Muscle of back (tissue), 11 donors: ENCODE results near the gene CRTC1. TPM values are rescaled to one million over a fixed set of nuclear protein-coding genes. Genes with fewer than 3 reads are reported as not detected.
"Not testable (repeated sequence)": the region's sequence is repeated elsewhere in the genome, so short reads cannot be mapped to it uniquely, and the experiment has no call there.

Experiments used
- DNase-seq, 3 donors: peaks; one replicate each; pipeline versions ENCODE4 v3.0.0 to v3.0.0-alpha.2; 2013
- polyA plus RNA-seq, 10 donors: library from polyadenylated mRNA; unstranded; fragments of 120-200 nt; gene quantifications; one replicate each; pipeline ENCODE4 v1.2.1, GENCODE V29; 2013; ENCODE audit not compliant: insufficient read length in 10 of 10

Gene CRTC1
- polyA plus RNA-seq, 10 donors, result 10.5 to 14.4 (median 11.5) TPM

- DNase-seq, result no peak
These were observed 42.6 kb downstream of the CRTC1 start for GRCh38 chr19:18725841-18726770.

DNA sequence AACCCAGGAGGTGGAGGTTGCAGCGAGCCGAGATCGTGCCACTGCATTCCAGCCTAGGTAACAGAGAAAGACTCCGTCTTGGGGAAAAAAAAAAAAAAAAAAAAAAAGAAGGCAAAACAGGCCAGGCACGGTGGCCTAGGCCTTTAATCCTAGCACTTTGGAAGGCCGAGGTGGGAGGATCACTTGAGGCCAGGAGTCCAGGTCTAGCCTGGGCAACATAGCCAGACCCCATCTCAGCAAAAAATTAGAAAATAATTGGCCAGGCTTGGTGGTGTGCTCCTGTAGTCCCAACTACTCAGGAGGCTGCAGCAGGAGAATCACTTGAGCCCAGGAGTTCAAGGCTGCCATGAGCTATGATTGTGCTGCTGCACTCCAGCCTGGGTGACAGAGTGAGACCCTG lies 43.4 kb downstream of the CRTC1 start:
- no peak for DNase-seq

- DNase-seq, result not testable (repeated sequence)
These were observed 44.1 kb downstream of the CRTC1 start for GRCh38 chr19:18727602-18728001.

DNA sequence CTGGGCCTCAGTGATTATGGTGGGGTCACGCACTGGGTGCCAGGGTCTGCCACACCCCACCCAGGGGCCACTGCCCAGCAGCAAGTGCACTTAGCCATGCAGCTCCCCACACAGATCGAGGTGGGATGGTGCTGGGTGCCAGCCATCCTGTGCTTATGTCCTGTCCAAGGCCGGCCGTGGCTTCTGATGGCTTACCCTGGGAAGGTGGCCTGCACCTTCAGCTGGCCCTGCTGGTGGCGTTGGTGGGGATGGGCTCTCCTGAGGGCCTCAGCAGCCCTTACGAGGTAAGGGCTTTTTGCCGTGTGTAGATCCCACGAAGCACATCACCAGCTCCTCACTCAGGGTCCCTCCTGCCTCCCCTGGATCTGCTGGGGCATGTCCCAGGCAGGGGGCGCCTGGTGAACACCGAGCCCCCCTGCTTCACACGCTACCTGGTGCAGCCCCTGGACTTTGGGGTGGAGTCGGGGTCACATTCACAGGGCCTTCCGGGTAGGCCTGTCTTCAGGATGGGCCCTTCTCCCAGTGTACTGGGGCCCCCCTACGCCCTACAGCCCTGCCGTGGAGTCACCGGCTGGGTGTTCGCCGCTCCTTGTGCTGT lies 46.6 kb downstream of the CRTC1 start:
- no peak for DNase-seq

- no peak for DNase-seq
These were observed 47.5 kb downstream of the CRTC1 start for GRCh38 chr19:18730885-18731513.

GRCh38 chr19:18731562-18732008 lies 48.1 kb downstream of the CRTC1 start:
- DNase-seq, result no peak

- DNase-seq, result peak in 1 of 3 donors; percentile 76
These were observed 49.7 kb downstream of the CRTC1 start for GRCh38 chr19:18733196-18733647.

- DNase-seq, result not testable (repeated sequence)
These were observed 50.4 kb downstream of the CRTC1 start for GRCh38 chr19:18733762-18734332.

GRCh38 chr19:18735324-18735723 lies 51.8 kb downstream of the CRTC1 start:
- DNase-seq, result no peak

DNA sequence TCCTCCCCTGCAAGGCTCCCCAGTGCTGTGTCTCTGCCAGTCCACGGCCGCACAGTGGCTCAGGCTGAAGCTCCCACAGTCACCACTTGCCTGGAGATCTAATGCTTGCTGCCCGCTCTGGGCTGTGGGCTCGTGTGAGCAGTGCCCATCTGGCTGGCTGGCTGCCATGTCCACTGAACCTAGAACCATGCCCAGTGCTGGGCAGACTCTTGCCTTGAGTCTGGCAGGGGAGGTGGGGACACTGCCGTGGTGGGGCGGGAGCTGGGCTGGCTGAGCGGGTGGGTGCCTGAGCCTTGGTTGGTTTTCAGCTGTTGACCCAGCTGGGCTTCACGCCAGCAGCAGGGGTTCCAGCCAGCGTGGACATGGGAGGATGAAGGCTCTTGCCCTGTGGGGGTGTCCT lies 52.3 kb downstream of the CRTC1 start:
- DNase-seq, result peak in 1 of 3 donors; percentile 42

- peak in 1 of 3 donors; percentile 67 for DNase-seq
These were observed 53.2 kb downstream of the CRTC1 start for GRCh38 chr19:18736415-18737336.

GRCh38 chr19:18737337-18737953 lies 54.0 kb downstream of the CRTC1 start:
- no peak for DNase-seq

DNA sequence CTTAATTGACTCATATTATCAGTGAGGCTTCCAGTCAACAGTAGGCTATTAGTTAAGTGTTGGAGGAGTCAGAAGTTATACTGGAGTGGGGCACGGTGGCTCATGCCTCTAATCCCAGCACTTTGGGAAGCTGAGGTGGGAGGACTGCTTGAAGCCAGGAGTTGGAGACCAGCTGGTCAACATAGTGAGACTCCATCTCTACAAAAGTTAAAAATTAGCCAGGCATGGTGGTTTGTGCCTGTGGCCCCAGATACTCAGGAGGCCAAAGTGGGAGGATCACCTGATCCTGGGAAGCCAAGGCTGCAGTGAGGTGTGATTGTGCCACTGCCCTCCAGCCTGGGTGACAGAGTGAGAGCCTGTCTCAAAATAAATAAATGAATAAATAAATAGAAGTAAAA lies 54.5 kb downstream of the CRTC1 start:
- no peak for DNase-seq

DNA sequence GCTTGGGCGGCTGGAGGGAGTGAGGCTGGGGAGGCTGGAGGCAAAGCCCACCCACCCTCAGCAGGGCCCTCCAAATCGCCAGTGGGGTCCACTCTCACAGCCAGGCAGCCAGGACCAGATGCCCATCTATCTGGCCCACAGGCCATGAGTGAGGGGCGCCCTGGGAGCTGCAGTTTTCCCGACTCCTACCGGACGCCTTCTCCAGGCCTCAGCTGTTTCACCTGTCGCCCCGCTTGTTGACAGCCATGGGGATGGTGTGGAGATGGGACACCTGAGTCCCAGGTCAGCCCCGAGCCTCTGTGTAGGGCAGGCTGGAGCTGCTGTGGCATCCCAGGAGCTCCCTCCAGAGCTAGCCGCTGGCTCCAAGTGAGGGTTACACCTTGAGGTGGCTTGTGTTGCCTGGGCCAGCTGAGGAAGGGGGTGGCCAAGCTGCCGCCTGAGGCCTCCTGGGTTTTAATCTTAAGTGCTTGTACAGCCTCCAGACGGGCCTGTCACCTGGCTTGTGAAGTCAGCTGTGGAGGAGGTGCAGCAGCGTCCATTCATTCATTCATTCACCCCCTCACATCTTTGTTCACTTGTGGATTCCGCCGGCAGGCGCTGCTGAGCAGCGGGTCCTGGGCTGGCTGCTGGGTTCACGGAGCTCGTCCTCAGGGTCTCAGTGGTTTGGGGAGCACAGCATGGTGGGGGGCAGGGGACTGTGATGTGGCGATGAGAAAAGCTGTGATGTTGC lies 55.6 kb downstream of the CRTC1 start:
- no peak for DNase-seq

DNA sequence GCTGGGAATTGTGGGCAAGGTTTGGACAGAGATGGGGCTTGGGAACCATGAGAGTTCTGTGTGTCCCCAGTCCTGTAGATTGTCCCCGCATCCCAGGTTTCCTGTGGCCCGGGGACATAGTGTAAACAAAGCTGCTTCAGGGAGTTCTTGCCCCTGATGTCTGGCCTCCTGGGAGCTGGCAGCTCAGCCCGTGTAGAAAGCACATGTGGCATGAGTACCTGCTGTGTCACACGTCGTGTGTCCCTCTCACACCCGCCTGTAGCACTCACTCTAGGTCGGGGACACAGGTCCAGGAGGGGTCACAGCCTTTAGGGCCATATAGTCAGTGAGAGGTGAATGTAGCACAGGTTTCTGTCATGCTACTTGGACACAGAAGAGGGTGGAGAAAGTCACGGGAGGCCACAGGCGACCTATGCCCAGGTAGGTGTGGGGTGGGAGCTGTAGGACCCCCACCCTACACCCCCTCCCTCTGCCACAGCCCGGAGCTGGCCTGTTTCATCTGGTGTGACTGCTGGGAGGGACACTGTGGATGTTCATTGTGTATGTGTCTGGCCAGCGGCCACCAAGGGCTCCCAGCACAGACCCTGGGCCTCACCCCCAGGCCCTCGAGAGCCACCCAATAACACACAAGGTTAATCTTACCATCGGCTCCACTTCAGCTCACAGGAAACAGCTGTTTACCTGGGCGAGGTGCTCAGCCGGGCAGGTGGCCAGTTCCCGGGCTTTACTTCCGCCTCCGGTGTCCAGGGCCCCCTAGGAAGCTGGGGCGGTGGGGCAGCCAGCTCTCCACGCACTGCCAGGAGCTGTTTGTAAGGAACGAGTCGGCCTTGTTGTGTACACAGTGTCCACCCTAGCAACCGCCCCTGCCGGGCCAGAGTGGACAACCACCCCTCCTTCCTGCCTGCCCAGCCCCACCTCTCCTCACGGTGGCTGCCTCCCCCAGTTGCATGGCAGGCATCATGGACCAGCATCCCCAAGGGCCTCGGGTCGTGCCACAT lies 57.9 kb downstream of the CRTC1 start:
- peak in 2 of 3 donors; percentile 55 to 83 for DNase-seq

GRCh38 chr19:18742324-18742723 lies 58.8 kb downstream of the CRTC1 start:
- DNase-seq, result peak in 1 of 3 donors; percentile 63

- peak in 2 of 3 donors; percentile 74 to 89 for DNase-seq
These were observed 59.6 kb downstream of the CRTC1 start for GRCh38 chr19:18742838-18743783.
